HG02798 (cell line): ENCODE measurements around the gene UPK1B.
"Not testable (repeated sequence)": the region's sequence is repeated elsewhere in the genome, so short reads cannot be mapped to it uniquely, and the experiment has no call there.

Experiments
- ATAC-seq: cut with Tn5 transposase; IDR thresholded peaks from one replicate; pipeline ENCODE4 v1.9.1; 2021; ENCODE audit warnings: mild to moderate bottlenecking; ENCODE audit not compliant: unreplicated experiment, poor library complexity

The UPK1B gene

DNA sequence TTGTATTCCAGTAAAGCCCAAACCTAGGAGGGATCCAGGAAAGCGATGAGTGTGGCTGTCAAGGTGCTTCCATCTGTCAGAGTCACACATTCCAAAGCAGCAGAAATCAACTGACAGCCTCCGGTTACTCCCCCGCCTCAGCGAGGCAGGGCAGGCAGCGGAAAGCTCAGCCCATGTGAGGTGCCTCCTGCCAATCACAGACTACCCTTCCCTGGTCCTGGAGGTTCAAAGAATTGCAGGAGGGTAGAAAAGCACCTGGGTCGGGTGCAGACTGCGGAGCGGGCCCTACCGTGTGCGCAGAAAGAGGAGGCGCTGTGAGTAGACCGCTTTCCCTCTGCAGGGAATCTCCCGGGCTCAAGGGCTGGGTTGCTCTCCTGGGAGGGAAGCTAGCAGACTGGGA lies at the start of gene UPK1B:
UPK1B (plus strand) TSS at position 274 of the 400 bp plus-strand sequence. CDS start 13,144 bp downstream, outside the sequence.
- no peak for ATAC-seq

DNA sequence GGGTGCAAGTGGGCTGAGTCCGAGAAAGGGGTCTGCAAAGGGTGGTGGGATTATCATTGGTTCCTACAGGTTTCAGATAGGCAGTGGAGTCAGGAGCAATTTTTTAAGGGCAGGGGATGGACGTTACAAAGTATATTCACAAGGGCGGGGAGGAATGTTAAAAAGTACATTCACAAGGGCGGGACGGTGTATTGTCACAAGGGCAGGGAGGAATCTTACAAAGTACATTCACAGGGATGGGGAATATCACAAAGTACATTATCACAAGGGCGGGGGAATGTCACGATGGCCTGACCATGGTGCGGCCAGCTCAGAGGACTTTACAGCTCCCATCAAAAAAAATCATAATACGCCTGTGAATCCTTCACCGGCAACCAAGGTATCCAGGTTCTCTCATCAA lies 48.1 kb upstream of the UPK1B start:
- no peak for ATAC-seq

DNA sequence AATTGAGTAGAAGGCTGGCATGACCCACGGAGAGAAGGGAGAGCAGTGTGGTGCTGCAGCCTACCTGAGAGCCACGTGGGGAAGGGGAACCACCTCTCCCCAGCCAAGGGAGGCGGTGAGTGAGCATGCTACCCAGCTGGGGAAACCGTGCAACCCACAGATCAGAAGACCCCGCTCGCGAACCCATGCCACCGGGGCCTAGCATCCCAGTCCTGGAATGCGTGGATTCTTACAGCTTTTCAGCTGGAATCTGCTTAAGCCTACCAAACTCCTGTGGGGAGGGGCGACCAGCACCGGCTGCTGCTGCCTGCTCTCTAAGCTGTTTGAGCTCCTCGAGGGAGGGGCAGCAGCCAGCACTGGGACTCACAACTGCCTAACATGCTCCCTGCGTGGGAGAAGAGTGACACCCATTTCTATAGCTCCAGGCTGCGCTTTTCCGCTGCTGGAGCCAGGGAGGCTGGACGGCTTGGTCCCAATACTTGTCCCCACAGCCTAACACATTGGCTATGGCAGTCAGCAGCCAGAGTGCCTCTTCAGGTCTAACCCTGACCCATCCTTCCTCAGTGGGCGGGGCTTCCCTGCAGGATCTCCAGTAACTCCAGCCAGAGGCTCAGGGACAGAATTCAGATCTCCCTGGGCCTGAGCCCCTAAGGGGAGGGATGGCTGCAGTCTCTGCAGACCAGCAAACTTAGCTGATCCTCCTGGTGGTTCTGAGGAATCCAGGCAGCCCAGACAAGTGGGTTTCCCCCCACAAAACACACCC lies 47.5 kb upstream of the UPK1B start:
- ATAC-seq = no peak

DNA sequence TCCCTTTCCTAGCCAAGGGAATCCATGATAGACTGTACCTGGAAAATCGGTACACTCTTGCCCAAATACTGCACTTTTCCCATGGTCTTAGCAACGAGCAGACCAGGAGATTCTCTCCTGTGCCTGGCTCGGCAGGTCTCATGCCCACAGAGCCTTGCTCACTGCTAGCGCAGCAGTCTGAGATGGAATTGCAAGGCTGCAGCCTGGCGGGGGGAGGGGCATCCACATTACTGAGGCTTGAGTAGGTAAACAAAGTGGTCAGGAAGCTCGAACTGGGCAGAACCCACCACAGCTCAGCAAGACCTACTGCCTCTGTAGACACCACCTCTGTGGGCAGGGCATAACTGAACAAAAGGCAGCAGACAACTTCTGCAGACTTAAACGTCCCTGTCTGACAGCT lies 43.1 kb upstream of the UPK1B start:
- ATAC-seq = not testable (repeated sequence)

DNA sequence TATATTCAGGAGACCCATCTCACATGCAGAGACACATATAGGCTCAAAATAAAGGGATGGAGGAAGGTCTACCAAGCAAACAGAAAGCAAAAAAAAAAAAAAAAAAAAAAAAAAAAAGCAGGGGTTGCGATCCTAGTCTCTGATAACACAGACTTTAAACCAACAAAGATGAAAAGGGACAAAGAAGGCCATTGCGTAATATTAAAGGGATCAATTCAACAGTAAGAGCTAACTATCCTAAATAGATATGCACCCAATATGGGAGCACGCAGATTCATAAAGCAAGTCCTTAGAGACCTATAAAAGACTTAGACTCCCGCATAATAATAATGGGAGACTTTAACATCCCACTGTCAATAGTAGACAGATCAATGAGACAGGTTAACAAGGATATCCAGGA lies 41.1 kb upstream of the UPK1B start:
- not testable (repeated sequence) for ATAC-seq

DNA sequence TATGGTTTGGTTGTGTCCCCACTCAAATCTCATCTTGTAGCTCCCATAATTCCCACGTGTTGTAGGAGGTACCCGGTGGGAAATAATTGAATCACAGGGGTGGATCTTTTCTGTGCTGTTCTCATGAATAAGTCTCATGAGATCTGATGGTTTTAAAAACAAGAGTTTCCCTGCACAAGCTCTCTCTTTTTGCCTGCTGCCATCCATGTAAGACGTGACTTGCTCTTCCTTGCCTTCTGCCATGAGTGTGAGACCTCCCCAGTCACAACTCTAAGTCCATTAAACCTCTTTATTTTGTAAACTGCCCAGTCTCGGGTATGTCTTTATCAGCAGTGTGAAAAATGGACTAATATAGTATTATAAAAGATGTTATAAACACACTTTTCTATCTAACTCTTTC lies 34.0 kb upstream of the UPK1B start:
- not testable (repeated sequence) for ATAC-seq

DNA sequence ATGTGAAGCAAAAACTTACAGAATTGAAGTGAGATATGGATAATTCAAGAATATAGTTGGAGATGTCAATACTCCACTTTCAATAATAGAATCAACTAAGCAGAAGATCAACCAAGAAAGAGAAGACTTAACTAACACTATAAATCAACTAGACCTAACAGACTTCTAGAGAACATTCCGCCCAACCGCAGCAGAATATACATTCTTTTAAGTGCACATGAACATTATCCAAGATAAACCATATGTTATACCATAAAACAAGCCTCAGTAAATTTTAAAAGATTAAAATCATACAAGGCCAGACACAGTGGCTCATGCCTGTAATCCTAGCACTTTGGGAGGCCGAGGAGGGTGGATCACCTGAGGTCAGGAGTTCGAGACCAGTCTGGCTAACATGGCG lies 32.9 kb upstream of the UPK1B start:
- no peak for ATAC-seq

DNA sequence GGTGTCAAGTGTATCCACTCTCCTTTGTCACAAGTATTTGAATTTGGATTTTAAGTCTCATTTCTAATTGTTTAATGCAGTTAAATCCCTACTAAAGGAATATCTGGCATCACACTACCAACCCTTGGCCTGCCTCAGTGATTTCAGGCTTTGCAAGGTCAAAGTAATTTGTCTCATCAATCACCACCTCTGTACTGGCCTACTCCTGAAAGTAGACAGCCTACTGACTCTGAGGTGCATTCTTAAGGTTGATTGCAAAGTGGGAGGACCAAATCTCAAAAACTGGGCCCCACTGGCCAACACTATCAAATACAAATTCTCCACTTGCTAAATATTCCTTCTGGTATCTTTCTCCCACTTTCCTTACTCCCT lies 28.3 kb upstream of the UPK1B start:
- peak; percentile 27 for ATAC-seq

DNA sequence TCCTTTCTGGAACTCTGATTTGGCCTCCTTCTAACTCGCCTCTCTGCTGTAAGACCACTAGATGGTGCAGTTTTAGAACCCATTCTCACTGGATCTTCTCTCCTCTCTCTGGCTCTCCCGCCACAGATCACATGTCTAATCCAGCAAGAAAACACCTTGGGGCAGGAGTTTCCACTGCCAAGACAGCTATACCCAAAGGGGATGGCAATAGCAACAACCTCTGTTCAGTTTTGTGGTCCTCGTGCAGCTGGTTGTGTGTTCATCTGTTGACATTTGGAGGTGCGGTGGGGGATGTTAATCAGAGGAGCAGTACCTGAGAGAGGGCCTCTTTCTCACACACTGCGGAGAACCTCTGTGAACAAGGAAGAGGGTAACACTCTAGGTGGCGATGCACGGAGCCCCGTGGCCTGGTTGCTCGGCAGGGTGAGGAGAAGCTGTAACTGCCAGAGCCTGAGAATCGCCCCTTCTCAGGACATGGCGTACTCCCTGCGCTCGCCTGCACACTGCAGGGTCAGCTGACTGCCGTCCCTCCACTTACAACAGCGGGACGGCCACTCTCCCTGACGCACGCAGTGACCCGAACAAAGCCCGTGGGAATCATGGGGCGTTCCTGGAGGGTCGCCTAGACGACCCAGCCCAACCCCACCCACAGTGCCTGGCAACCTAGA lies 27.8 kb upstream of the UPK1B start, which contains the start of gene TEX55:
TEX55 (plus strand) TSS at position 666 of the 668 bp plus-strand sequence. CDS start 25 bp downstream, outside the sequence.
- ATAC-seq = peak; percentile 70

DNA sequence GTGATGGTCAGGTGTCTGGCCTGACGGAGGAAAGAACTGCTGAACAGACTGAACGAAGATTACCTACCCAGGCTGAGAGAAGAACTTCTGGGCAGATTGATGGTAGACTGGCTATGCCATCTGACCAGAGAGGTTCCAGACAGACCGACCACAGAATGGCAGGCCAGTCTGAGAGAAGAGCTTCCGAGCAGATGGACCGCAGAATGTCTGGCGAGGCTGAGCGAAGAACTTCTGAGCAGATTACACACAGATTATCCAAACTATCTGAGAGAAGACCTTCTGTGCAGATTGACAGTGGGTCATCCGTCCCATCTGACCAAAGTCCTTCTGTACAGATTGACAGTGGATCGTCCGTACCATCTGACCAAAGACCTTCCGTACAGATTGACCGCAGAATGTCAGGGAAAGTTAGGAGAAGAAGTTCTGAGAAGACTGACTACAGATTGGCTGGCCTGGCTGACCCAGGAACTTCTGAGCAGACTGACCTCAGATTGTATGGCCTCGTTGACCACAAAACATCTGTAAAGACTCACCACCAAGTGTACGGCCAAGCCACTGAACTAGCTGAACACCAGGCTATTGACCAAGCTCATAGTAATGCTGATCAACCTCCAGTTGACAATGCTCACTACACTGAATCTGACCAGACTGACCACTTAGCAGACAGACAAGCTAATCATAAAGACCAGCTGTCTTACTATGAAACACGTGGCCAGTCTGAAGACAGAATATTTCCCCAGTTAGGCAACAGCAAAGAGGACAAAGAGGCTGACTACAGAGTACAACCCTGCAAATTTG lies 26.6 kb upstream of the UPK1B start:
- ATAC-seq = no peak

DNA sequence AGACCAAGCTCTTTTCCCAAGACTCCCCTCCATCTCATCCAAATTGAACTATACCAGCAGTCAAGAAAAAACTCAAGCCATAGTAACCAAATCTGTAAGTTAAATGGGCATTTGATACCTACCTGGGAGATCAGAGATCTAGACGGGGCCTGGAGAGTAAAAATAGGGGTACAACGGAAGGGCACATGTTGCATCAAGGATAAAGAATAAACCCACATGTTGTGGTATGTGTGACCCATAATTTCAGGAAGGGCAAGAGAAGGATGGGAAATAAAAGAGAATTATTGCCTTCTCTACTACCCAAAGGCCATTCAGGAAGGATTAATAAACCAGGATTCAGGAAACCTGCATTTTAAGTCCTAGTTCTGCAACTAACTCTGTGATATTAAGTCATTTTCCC lies 25.9 kb upstream of the UPK1B start:
- ATAC-seq = no peak

DNA sequence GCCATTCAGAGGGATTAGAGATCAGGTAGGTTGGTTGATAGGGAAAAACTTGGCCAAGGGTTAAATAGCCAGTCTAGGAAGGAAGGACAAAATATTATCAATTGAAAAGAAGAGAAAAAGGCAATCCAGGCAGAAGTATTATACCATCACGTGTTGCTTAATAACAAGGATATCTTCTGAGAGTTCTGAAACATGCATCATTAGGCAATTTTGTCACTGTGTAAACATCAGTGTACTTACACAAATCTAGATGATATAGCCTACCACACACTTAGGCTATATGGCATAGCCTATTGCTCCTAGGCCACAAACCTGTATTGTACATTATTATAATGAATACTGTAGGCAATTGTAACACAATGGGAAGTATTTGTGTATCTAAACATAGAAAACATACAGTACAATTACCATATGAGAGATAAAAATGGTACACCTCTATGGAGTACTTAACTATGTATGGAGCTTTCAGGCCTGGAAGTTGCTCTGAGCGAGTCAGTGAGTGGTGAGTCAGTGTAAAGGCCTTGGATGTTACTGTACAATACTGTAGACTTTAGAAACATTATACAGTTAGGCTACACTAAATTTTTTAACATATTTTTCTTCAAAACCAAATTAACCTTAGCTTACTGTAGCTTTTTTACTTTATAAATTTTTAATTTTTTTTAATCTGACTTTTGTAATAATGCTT lies 24.8 kb upstream of the UPK1B start:
- no peak for ATAC-seq

DNA sequence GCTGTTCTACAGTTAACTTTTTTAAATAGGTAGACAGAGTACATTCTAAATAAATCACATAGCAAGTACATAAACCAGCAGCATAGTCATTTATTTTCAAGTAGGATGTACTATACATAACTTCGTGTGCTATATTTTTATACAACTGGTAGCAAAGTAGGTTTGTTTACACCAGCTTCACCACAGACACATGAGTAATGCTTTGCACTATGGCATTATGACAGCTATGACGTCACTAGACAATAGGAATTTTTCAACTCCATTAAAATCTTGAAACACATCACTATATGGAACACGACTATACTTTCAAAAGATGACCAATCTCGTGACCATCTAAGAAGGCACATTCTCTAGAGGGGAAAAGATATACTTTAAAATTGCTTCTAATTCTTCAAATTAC lies 23.9 kb upstream of the UPK1B start:
- ATAC-seq = no peak

DNA sequence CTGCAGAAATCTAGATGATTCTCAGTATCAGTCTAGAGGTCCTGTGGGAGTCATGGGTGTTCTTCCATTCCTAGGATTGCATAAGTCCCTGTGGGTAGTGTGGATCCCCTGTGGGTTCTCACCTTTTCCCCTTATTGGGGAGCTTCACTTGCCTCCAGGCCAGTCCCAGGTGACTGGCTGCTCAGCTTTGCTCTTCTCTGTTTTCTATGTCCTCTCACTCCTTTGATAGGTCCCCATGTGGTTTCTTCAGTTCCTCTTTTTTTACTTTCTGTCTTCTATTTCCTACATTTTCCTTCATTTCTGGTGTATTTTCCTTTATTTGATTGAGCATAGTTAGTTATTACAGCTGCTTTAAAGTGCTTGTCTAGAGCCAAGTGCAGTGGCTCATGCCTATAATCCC lies 16.5 kb upstream of the UPK1B start:
- ATAC-seq = no peak

DNA sequence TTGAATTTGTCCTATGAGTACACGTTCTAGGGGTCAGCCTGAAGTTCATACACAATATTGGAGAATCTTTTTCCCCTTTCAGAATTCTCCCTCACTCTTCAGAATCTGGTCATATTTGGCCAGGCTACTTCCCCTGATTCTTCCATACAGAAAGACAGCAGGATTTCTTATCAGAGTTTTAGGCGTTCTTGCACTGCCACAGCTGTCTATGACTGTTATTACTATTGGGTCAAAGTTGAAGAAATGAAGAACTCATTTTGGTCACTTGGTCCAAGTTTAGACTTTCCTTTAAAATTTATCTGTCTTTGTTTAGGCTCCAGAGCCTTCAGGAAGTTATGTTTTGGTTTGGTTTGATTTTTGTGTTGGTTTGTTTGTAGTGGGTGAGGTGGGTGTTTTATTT lies 15.4 kb upstream of the UPK1B start:
- no peak for ATAC-seq

DNA sequence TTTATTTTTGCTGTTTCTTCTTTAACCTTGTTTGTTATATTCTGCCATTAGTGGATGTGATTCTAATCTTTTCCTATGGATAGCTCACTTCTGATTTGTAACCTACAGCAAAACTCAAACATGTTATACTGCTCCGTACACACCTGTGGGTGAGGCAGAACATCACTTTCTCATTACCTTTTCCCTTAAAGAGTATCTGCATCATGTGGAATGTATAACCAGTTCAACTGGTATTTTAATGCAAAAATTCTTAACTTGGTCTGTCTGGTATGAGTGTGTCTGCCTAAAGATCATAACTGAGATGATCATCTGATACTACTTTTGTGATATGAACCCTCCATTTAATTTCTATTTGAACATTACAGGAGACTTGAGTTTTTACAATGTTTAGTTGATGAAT lies 13.0 kb upstream of the UPK1B start:
- no peak for ATAC-seq

DNA sequence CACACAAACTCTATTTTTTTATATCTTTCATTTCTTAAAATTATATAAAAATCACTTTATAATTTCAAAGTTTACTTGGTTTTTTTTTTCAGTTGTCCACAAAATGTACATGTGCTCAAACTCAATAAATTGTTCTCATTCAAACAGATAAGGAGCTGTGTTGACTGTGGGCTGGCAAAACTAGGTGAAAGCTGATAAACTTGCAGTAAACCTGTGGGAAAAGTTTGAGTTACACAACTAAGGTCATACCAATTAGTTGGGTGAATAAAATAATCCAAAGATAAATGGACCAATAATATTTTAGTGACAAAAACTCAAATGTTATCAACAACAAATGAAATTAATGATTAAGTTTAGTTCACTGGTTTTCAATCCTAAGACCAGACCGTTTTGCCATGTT lies 12.6 kb upstream of the UPK1B start:
- ATAC-seq = no peak

DNA sequence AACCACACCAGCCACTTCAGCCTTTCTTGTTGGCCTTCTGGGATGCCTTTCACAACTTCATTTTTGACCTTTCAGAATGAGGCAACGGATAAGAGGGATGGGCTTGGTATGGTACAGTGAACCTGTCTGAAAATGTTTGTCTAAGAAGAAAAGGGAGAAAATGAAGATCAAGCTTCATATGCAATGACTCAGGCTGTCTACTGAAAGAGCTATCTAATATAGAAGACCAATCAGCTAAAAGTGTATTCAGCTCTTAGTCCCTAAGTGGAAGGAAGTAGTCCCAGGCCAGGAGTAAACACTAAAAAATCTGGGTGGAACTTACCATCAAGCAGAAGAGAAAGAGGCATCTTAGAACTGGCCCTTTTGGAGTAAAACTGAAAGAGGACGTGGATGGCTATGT lies 12.2 kb upstream of the UPK1B start:
- no peak for ATAC-seq

DNA sequence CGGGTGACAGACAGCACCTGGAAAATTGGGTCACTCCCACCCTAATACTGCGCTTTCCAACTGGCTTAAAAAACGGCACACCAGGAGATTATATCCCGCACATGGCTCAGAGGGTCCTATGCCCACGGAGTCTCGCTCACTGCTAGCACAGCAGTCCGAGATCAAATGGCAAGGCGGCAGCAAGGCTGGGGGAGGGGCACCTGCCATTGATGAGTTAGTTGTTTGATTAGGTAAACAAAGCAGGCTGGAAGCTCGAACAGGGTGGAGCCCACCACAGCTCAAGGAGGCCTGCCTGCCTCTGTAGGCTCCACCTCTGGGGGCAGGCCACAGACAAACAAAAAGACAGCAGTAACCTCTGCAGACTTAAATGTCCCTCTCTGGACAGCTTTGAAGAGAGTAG lies 8.7 kb upstream of the UPK1B start:
- not testable (repeated sequence) for ATAC-seq

DNA sequence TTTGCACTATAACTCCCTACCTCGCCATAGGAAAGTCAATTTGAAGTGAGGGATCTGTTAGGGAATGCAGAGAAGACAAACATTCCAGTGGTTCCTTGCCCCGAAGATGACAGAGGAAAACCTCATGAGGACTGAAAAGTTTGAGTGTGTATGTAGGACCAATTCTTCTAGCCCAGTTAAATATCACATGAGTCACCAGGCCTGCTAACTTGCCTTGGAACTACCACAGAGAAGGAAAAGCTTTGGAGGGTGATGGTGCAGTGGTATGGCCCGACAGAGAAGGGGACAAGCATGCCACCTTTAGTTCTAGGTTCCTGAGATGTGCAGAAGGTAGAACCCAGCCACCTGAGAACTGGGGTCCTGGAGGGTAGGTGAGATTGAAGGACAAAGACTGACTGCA lies 2.6 kb upstream of the UPK1B start:
- ATAC-seq = no peak
